Kidney (tissue), 14 donors: ENCODE results near the gene UTP20. TPM values are rescaled to one million over a fixed set of nuclear protein-coding genes. Genes with fewer than 3 reads are reported as not detected.

ENCODE experiments used
- DNase-seq, 5 donors: peaks; one replicate each; pipeline ENCODE4 v3.0.0-alpha.2; 2013 to 2020
- FAIRE-seq: peaks from 2 replicates; lab custom pipeline; 2012; peaks lifted over from hg19 to GRCh38; lab: Jason Lieb, UNC
- H3K27ac ChIP-seq, 2 donors: one replicate each; pipeline ENCODE4 v1.7.0; 2013; ENCODE audit warnings: low read depth in 2 of 2, low read length in 2 of 2, inconsistent platforms in 1 of 2
- H3K27me3 ChIP-seq: one replicate; pipeline ENCODE4 v1.7.1; 2013; ENCODE audit warnings: low read length, inconsistent platforms; ENCODE audit not compliant: control insufficient read depth, insufficient read depth
- H3K36me3 ChIP-seq, 3 donors: one replicate each; pipeline versions ENCODE4 v1.7.0 to v1.7.1; 2013; ENCODE audit warnings: low read length in 3 of 3, control low read depth in 1 of 3, inconsistent platforms in 1 of 3; ENCODE audit not compliant: insufficient read depth in 3 of 3, control insufficient read depth in 2 of 3
- H3K4me1 ChIP-seq, 3 donors: one replicate each; pipeline versions ENCODE4 v1.7.0 to v1.7.1; 2013; ENCODE audit warnings: low read length in 3 of 3, inconsistent platforms in 1 of 3, low read depth in 1 of 3; ENCODE audit not compliant: control insufficient read depth in 2 of 3, insufficient read depth in 2 of 3
- H3K4me3 ChIP-seq, 3 donors: one replicate each; pipeline versions ENCODE4 v1.7.0 to v1.8.1; 2013; ENCODE audit warnings: low read length in 3 of 3, control low read depth in 1 of 3, inconsistent platforms in 1 of 3
- H3K9ac ChIP-seq, 3 donors: one replicate each; pipeline versions ENCODE4 v1.7.0 to v1.7.1; 2013; ENCODE audit warnings: low read length in 3 of 3, control low read depth in 1 of 3, inconsistent platforms in 1 of 3
- H3K9me3 ChIP-seq, 3 donors: one replicate each; pipeline versions ENCODE4 v1.7.0 to v1.7.1; 2013; ENCODE audit warnings: low read length in 3 of 3, control low read depth in 1 of 3, inconsistent platforms in 1 of 3; ENCODE audit not compliant: control insufficient read depth in 2 of 3, insufficient read depth in 1 of 3
- CTCF ChIP-seq: IDR thresholded peaks from 3 replicates; pipeline ENCODE4 v1.5.1; 2012; ENCODE audit warnings: mild to moderate bottlenecking, moderate library complexity, borderline replicate concordance; ENCODE audit not compliant: insufficient read depth; ENCODE audit errors: extremely low read depth
- intact Hi-C: fragments of 100-400 bp; cut with DNase I; formaldehyde crosslinking; loops from one replicate; pipeline ENCODE4 v1.11.1; 2022
- polyA plus RNA-seq: library from polyadenylated mRNA; stranded (reverse); fragments of 350-450 nt; fragmentation: Illumina TruSeq; extraction: RNeasy Lipid Tissue Mini Kit (QIAGEN cat#74804); gene quantifications from one replicate; pipeline ENCODE4 v1.2.3, GENCODE V29; 2014; ENCODE audit warnings: low read depth, low replicate concordance; ENCODE audit not compliant: insufficient read depth
- total RNA-seq: library from RNA; stranded (reverse); fragmentation: NEBNext Ultra II Directional; extraction: Animal tissue kit (Norgen Biotek cat#: 25700); gene quantifications from one replicate; pipeline ENCODE4 v1.2.1, GENCODE V29; 2021
- donor health status: control.
- donor health status: control.
- donor health status: control.
- donor health status: control.
- donor health status: control.
- donor health status: DM: yes; HTN: yes; CAD: no.
- donor health status: Normal renal cell carcinoma (clear cell type).

The UTP20 gene
- total and polyA plus RNA-seq, 2 donors from 2014 or later: 2.5 to 15.5 TPM

DNA sequence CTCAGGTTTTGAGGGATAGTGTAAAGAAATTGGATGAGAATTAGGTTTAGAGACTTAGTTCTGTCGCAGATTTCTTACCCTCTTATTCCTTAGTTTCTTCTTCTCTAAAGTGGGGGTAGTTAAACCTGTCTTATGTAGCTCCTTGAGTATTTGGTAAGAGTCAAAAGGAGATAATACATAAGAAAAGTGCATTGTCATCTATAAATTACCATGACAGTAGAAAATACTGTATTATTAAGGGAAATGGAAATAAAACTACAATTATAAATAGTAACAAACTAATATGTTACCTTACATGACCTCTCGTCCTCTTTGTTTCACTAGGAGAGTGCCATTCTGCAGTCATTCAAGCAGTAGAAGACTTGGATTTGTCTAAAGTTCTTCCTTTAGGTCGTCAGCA is 49.0 kb downstream of the UTP20 start:
- intact Hi-C loops: no loop called here
- no peaks in the 10 kb centered on the region for H3K27me3 ChIP-seq
- no peak overlapping the region for H3K27ac ChIP-seq
- FAIRE-seq: no peak
- no peak overlapping the region for H3K4me3 ChIP-seq
- H3K9ac ChIP-seq: no peak overlapping the region
- DNase-seq: no peak
- H3K9me3 ChIP-seq: no peaks in the 10 kb centered on the region
- no peak for TF ChIP-seq CTCF
- H3K36me3 ChIP-seq: peaks cover 0 to 7% (median 3%) of the 10 kb centered on the region in 3 donors
- H3K4me1 ChIP-seq: peaks cover 0 to 2% (median 0%) of the 10 kb centered on the region in 3 donors

DNA sequence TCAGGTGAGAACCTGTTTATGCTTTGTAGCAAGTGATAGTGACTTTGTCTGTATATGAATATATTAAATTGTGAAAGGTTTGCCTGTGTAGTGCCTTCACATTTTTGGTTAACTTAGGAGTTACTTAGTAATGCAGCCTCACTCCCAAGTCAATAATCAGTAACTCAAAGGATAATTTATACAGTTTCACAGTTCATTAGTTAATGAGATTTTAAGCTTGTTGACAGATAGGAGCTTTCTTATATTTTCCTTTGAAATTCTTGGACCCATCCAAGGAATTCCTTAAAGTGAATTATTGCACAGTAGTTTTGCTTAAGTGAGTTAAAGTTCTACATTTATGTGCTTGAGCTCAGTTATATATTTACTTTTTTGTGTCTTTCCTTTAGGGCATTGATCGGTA is 50.7 kb downstream of the UTP20 start:
- intact Hi-C loops: no loop called here
- FAIRE-seq (peak; percentile 86), DNase-seq (peak in 2 of 5 donors; percentile 6 to 16)
- Histone ChIP-seq H3K4me1 (peaks cover 0 to 2% (median 0%) of the 10 kb centered on the region in 3 donors), H3K9me3 (no peaks in the 10 kb centered on the region), H3K27ac (no peak overlapping the region), H3K36me3 (peaks cover 0 to 14% (median 3%) of the 10 kb centered on the region in 3 donors), H3K27me3 (no peaks in the 10 kb centered on the region), H3K9ac (no peak overlapping the region), H3K4me3 (peak overlapping the region in 2 of 3 donors; percentile 1 to 23)
- no peak for TF ChIP-seq CTCF

- Histone ChIP-seq H3K9ac (no peak overlapping the region), H3K27ac (no peak overlapping the region), H3K4me1 (no peaks in the 10 kb centered on the region), H3K36me3 (peaks cover 0 to 8% (median 5%) of the 10 kb centered on the region in 3 donors), H3K9me3 (no peaks in the 10 kb centered on the region), H3K27me3 (no peaks in the 10 kb centered on the region), H3K4me3 (no peak overlapping the region)
- intact Hi-C loops: no loop called here
- no peak for FAIRE-seq
- TF ChIP-seq CTCF: no peak
- DNase-seq: no peak
Measured at GRCh38 chr12:101336437-101336836, 56.5 kb downstream of the UTP20 start.

- no peak overlapping the region for H3K4me3 ChIP-seq
- H3K27me3 ChIP-seq: no peaks in the 10 kb centered on the region
- no peak for TF ChIP-seq CTCF
- no peaks in the 10 kb centered on the region for H3K9me3 ChIP-seq
- no peak overlapping the region for H3K27ac ChIP-seq
- intact Hi-C loops: no loop called here
- no peak overlapping the region for H3K9ac ChIP-seq
- no peak for DNase-seq
- H3K4me1 ChIP-seq: no peaks in the 10 kb centered on the region
- FAIRE-seq: no peak
- H3K36me3 ChIP-seq: peaks cover 0 to 11% (median 5%) of the 10 kb centered on the region in 3 donors
Measured at GRCh38 chr12:101338087-101338486, 58.2 kb downstream of the UTP20 start.
